K562 (cell line): ENCODE data around the gene JDP2. TPM values are rescaled to one million over a fixed set of nuclear protein-coding genes. Genes with fewer than 3 reads are reported as not detected.

Source experiments
- ATAC-seq: fragments of 200-7000 bp; cut with Tn5 transposase; 3 replicates; pipeline ENCODE4 v1.9.1; 2020; ENCODE audit warnings: moderate library complexity
- BruUV-seq: library from RNA; stranded (reverse); fragments of 400-500 nt; replicated peaks from 2 replicates; lab custom pipeline; 2021; lab: Mats Ljungman, UMichigan
- CTCF ChIA-PET: fragments of 300-600 bp; formaldehyde crosslinking; extraction: SDS; loops from one replicate; lab custom pipeline; 2021; ENCODE audit warnings: low intra/inter-chr PET ratio; lab: Yijun Ruan, JAX
- POLR2A ChIA-PET: fragments of 300-600, 350-650 bp; sonication (Branson Sonifier 250); formaldehyde crosslinking; extraction: SDS; loops from one replicate; lab custom pipeline; 2021; ENCODE audit warnings: antibody characterized with exemption, inconsistent platforms; lab: Yijun Ruan, JAX
- DNase-seq, 4 experiments: peaks; one replicate each; pipeline versions ENCODE4 v3.0.0 to v3.0.0-alpha.2; 2011 to 2018; ENCODE audit warnings: low spot score in 3 of 4, mixed read lengths in 3 of 4; ENCODE audit errors: extremely low read depth in 1 of 4
- FAIRE-seq: peaks from 2 replicates; lab custom pipeline; 2011; peaks lifted over from hg19 to GRCh38; lab: Jason Lieb, UNC
- H2AFZ ChIP-seq: 2 replicates; pipeline ENCODE4 v1.6.0; 2011; ENCODE audit warnings: low read depth, low read length, control low read depth, inconsistent platforms
- H3K27ac ChIP-seq: fragments of 200-600 bp; 3 replicates; pipeline ENCODE4 v1.8.0; 2011; ENCODE audit warnings: low read depth, mild to moderate bottlenecking, control low read depth, inconsistent platforms, low read length, moderate library complexity, mixed read lengths; ENCODE audit errors: extremely low read depth
- H3K27me3 ChIP-seq, 2 experiments: fragments of 300-600 bp in 1 of 2; 2 replicates in 1 of 2; 3 replicates in 1 of 2; pipeline versions ENCODE4 v1.6.0 to v1.8.0; 2011; ENCODE audit warnings: inconsistent platforms in 2 of 2, low read length in 2 of 2, mild to moderate bottlenecking in 1 of 2, mixed read lengths in 1 of 2, moderate library complexity in 1 of 2; ENCODE audit not compliant: control insufficient read depth in 2 of 2, insufficient read depth in 2 of 2
- H3K36me3 ChIP-seq: fragments of 300-600 bp; 3 replicates; pipeline ENCODE4 v1.8.0; 2011; ENCODE audit warnings: mild to moderate bottlenecking, low read length, inconsistent platforms; ENCODE audit not compliant: control insufficient read depth, insufficient read depth
- H3K4me1 ChIP-seq, 2 experiments: fragments of 200-600 bp in 1 of 2; replicated peaks in 1 of 2; 2 replicates in 1 of 2; 3 replicates in 1 of 2; pipeline versions ENCODE4 v1.5.1 to v1.8.0; 2011; ENCODE audit warnings: inconsistent platforms in 2 of 2, low read length in 2 of 2, mild to moderate bottlenecking in 1 of 2, mixed read lengths in 1 of 2, moderate library complexity in 1 of 2; ENCODE audit not compliant: control insufficient read depth in 2 of 2, insufficient read depth in 2 of 2
- H3K4me2 ChIP-seq: 2 replicates; pipeline ENCODE4 v1.6.1; 2011; ENCODE audit warnings: low read length, control low read depth, inconsistent platforms, mixed read lengths; ENCODE audit not compliant: insufficient read depth
- H3K4me3 ChIP-seq: fragments of 200-600 bp; sonication (generic), shearing (Covaris generic); 2 replicates; pipeline ENCODE4 v1.5.1; 2016; ENCODE audit warnings: control low read depth, inconsistent platforms
- H3K79me2 ChIP-seq: fragments of 200-600 bp; 3 replicates; pipeline ENCODE4 v1.8.0; 2011; ENCODE audit warnings: low read length, inconsistent platforms; ENCODE audit not compliant: control insufficient read depth, insufficient read depth
- H3K9ac ChIP-seq, 2 experiments: 2 replicates each; pipeline versions ENCODE4 v1.6.0 to v1.6.1; 2011; ENCODE audit warnings: low read depth in 2 of 2, low read length in 2 of 2, control low read depth in 1 of 2, inconsistent platforms in 1 of 2, mild to moderate bottlenecking in 1 of 2, mixed read lengths in 1 of 2; ENCODE audit not compliant: insufficient read depth in 1 of 2
- H3K9me1 ChIP-seq: one replicate; pipeline ENCODE4 v1.6.0; 2011; ENCODE audit warnings: inconsistent platforms, mild to moderate bottlenecking, low read length, moderate library complexity; ENCODE audit not compliant: control insufficient read depth, insufficient read depth
- H3K9me3 ChIP-seq: replicated peaks from 2 replicates; pipeline ENCODE4 v1.5.1; 2011; ENCODE audit warnings: low read depth, low read length, inconsistent platforms; ENCODE audit not compliant: control insufficient read depth, insufficient read depth
- H4K20me1 ChIP-seq: replicated peaks from 2 replicates; pipeline ENCODE4 v1.6.1; 2011; ENCODE audit warnings: low read length, inconsistent platforms, mixed read lengths; ENCODE audit not compliant: control insufficient read depth, insufficient read depth
- BMI1 ChIP-seq: fragments of 150-350 bp; IDR thresholded peaks from 2 replicates; pipeline ENCODE4 v1.6.1; 2014; ENCODE audit warnings: low read length
- CGGBP1 ChIP-seq: fragments of 250-450 bp; sonication (Bioruptor Pico); IDR thresholded peaks from 2 replicates; pipeline ENCODE4 v1.9.0; 2021; ENCODE audit warnings: mild to moderate bottlenecking
- KAT7 ChIP-seq: sonication (generic); formaldehyde crosslinking; IDR thresholded peaks from 2 replicates; pipeline ENCODE4 v1.8.0; 2022; ENCODE audit warnings: missing genetic modification reagents, mild to moderate bottlenecking, borderline replicate concordance
- KLF13 ChIP-seq: fragments of 450-650 bp; IDR thresholded peaks from 2 replicates; pipeline ENCODE4 v1.6.1; 2016; ENCODE audit warnings: missing genetic modification characterization, low read depth, mild to moderate bottlenecking, missing compliant biosample characterization, moderate library complexity, borderline replicate concordance
- MNT ChIP-seq, 2 experiments: fragments of 450-650 bp; conservative IDR thresholded peaks; 2 replicates each; pipeline ENCODE4 v1.6.1; 2017; ENCODE audit warnings: mild to moderate bottlenecking in 2 of 2, moderate library complexity in 2 of 2
- ZNF347 ChIP-seq: fragments of 450-650 bp; formaldehyde crosslinking; IDR thresholded peaks from 2 replicates; pipeline ENCODE4 v1.4.0; 2020; ENCODE audit warnings: low read depth, mild to moderate bottlenecking, moderate library complexity
- WGBS: fragments of 100-300 bp; shearing (Covaris generic); methylation state at CpG from one replicate; pipeline ENCODE4 v1.1.6; 2016; ENCODE audit warnings: low coverage, mixed read lengths; ENCODE audit not compliant: insufficient coverage; ENCODE audit errors: missing lambda C conversion rate; 5-methylcytosine and 5-hydroxymethylcytosine counted together
- in situ Hi-C: fragments of 300-500 bp; cut with MboI; formaldehyde crosslinking; loops from 4 replicates; pipeline ENCODE4 v1.15.0; 2018; ENCODE audit warnings: inconsistent platforms, mixed read lengths
- intact Hi-C: fragments of 100-400 bp; cut with micrococcal nuclease; formaldehyde crosslinking; loops from 2 replicates; pipeline ENCODE4 v1.14.2; 2022
- polyA plus RNA-seq, 8 experiments: library from polyadenylated mRNA; depleted of rRNA in 4 of 8; stranded (reverse) in 5 of 8; unstranded in 3 of 8; fragments of >200 nt; fragmentation: Nextera tagmentation in 2 of 8; fragmentation: Illumina TruSeq in 1 of 8; extraction: Ambion mirVana in 2 of 8; extraction: Trizol in 1 of 8; gene quantifications; 2 replicates each; pipeline versions ENCODE4 v1.2.1 to v1.2.3, GENCODE V29; 2011 to 2014; ENCODE audit warnings: inconsistent platforms in 1 of 8, missing spikeins in 1 of 8
- total RNA-seq, 7 experiments: library from RNA; depleted of rRNA in 6 of 7; stranded (reverse); fragments of >200 nt in 6 of 7; fragmentation: Illumina TruSeq in 2 of 7; extraction: Trizol in 2 of 7; gene quantifications; 2 replicates each; pipeline versions ENCODE4 v1.2.1 to v1.2.3, GENCODE V29; 2011 to 2021; ENCODE audit warnings: low replicate concordance in 1 of 7

The JDP2 gene
- total and polyA plus RNA-seq, 9 of the 15 experiments (the other 6 are each of a cell fraction or from before 2014, with no cell fraction given) = 0.27 to 13.8 (median 3.1) TPM

- no peak overlapping the region for H3K4me2 ChIP-seq
- no TSS peak for BruUV-seq
- no peaks in the 10 kb centered on the region for H3K36me3 ChIP-seq
- in situ Hi-C loops (no loop called here), intact Hi-C loops (no loop called here)
- ChIA-PET POLR2A (no interaction called here), CTCF (no interaction called here)
- ATAC-seq = no peak
- TF ChIP-seq CGGBP1 = no peak
- TF ChIP-seq BMI1 = no peak
- TF ChIP-seq KAT7 = no peak
- TF ChIP-seq KLF13 = no peak
- H3K79me2 ChIP-seq = no peaks in the 10 kb centered on the region
- no peak for DNase-seq
- peak; percentile 32 for FAIRE-seq
- H3K4me1 ChIP-seq = peaks cover 0 to 3% of the 10 kb centered on the region in 2 experiments; a peak in 2 of 5 replicates
- H3K9ac ChIP-seq = no peak overlapping the region; a peak in 1 of 4 replicates
- no peaks in the 10 kb centered on the region for H3K27me3 ChIP-seq
- no peak overlapping the region for H3K4me3 ChIP-seq
- H3K9me1 ChIP-seq = no peaks in the 10 kb centered on the region
- no peaks in the 10 kb centered on the region for H3K9me3 ChIP-seq
- 47% methylated on average over 12 of the region's 16 CpGs for WGBS
- H4K20me1 ChIP-seq = no peaks in the 10 kb centered on the region
- H2AFZ ChIP-seq = peak overlapping the region; percentile 51
- no peak overlapping the region for H3K27ac ChIP-seq
Measured at GRCh38 chr14:75499084-75499875, 71.5 kb downstream of the JDP2 start.

- no TSS peak for BruUV-seq
- no peaks in the 10 kb centered on the region for H4K20me1 ChIP-seq
- in situ Hi-C loops = no loop called here
- no peaks in the 10 kb centered on the region for H3K79me2 ChIP-seq
- no peaks in the 10 kb centered on the region for H3K27me3 ChIP-seq
- 60% methylated on average over 3 of the region's 3 CpGs for WGBS
- peaks cover 0 to 3% of the 10 kb centered on the region in 2 experiments; a peak in 2 of 5 replicates for H3K4me1 ChIP-seq
- H3K9me1 ChIP-seq = no peaks in the 10 kb centered on the region
- no peak overlapping the region for H3K9ac ChIP-seq
- H3K9me3 ChIP-seq = no peaks in the 10 kb centered on the region
- H2AFZ ChIP-seq = no peak overlapping the region
- ATAC-seq (no peak), DNase-seq (no peak), FAIRE-seq (no peak)
- H3K27ac ChIP-seq = no peak overlapping the region
- H3K36me3 ChIP-seq = no peaks in the 10 kb centered on the region
- intact Hi-C loops = no loop called here
- CTCF ChIA-PET = no interaction called here
- no peak overlapping the region for H3K4me2 ChIP-seq
- POLR2A ChIA-PET = no interaction called here
- no peak overlapping the region for H3K4me3 ChIP-seq
- no peak for TF ChIP-seq MNT (conservative IDR thresholded peaks at IDR 0.05)
- TF ChIP-seq ZNF347 (CRISPR knock-in tag) = no peak
Measured at GRCh38 chr14:75501080-75501479, 73.3 kb downstream of the JDP2 start.
